ENCODE data around the gene PCDHB3.
"Not testable (repeated sequence)": the region's sequence is repeated elsewhere in the genome, so short reads cannot be mapped to it uniquely, and the experiment has no call there.

PCDHB3 gene

DNA sequence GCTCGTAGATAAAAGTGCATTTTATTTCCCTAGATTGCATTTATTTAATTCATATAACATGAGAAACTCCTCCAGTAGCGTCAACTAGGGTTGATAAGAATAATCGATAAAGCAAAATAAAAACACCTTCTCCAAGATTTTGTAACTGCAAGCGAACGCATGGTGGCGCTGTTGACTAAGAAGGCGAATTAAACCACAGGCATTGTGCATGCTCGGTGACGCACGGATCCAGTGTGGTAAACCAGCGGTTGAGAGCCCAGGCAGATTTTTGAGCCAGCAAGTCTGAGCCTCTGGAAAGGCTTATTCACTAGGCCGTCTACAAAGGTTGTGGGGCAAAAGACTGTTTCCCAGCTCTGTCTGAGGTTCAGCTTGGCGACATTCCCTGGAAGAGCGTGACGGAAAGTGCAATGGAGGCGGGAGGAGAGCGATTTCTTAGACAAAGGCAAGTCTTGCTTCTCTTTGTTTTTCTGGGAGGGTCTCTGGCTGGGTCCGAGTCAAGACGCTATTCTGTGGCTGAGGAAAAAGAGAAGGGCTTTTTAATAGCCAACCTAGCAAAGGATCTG lies at the start of gene PCDHB3:
PCDHB3 (plus strand) TSS at position 231 of the 563 bp plus-strand sequence; CDS start at position 408, 177 bp downstream.
- H3K4me3 ChIP-seq (ENCODE audit: low read depth, low read length), result peak within 1 kb of the TSS; percentile 50

GRCh38 chr5:141050622-141051520 lies 49.4 kb upstream of the PCDHB3 start, which contains the start of gene PCDHB1:
TSS of gene PCDHB1 (plus strand) at chr5:141051374. CDS start at chr5:141051471, 97 bp downstream.
- H3K4me3 ChIP-seq (ENCODE audit: low read depth, low read length), result peak within 1 kb of the TSS; percentile 68

DNA sequence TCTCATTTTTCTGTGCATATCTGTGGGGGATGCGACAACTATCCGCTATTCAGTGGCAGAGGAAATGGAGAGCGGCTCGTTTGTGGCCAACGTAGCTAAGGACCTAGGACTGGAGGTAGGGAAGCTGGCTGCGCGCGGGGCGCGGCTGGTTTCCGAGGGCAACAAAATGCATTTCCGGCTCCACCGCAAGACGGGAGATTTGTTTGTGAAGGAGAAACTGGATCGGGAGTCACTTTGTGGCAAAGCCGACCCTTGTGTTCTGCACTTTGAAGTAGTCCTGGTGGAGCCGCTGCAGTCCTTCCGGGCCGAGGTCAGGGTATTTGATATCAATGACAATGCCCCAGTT lies 48.8 kb upstream of the PCDHB3 start:
- H3K4me3 ChIP-seq (ENCODE audit: low read depth, low read length), result peak overlapping the region; percentile 68

- H3K4me3 ChIP-seq (ENCODE audit: low read depth, low read length), result peak overlapping the region; percentile 34
These were observed 22.4 kb upstream of the PCDHB3 start for GRCh38 chr5:141077826-141078225.

- H3K4me3 ChIP-seq (ENCODE audit: low read depth, low read length), result no peak overlapping the region
These were observed 18.0 kb upstream of the PCDHB3 start for GRCh38 chr5:141082228-141082627.

DNA sequence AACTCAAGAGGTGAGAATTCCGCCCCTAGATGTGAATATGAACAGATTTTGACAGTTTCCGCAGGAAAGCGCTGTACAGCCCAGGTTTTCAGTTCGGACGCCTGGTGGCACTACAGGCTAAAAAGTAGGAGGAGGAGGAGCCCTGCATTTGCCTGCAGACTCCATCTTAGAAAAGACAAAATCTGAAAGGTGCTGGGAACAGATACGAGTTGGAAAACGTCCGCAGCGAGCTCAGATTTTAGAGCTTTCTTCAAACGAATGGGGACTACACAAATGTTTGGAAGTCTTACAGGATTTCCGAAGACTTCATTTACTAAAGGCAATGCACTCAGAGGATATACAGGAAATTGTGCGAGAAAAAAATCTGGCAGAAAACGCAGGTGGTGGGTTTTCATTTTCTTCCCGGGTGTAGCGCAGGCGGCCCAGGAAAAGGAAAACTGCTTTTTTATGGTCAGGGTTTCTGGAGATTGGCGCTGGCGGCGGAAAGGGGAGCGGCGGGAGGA lies 15.7 kb upstream of the PCDHB3 start:
- peak overlapping the region; percentile 42 for H3K4me3 ChIP-seq (ENCODE audit: low read depth, low read length)

DNA sequence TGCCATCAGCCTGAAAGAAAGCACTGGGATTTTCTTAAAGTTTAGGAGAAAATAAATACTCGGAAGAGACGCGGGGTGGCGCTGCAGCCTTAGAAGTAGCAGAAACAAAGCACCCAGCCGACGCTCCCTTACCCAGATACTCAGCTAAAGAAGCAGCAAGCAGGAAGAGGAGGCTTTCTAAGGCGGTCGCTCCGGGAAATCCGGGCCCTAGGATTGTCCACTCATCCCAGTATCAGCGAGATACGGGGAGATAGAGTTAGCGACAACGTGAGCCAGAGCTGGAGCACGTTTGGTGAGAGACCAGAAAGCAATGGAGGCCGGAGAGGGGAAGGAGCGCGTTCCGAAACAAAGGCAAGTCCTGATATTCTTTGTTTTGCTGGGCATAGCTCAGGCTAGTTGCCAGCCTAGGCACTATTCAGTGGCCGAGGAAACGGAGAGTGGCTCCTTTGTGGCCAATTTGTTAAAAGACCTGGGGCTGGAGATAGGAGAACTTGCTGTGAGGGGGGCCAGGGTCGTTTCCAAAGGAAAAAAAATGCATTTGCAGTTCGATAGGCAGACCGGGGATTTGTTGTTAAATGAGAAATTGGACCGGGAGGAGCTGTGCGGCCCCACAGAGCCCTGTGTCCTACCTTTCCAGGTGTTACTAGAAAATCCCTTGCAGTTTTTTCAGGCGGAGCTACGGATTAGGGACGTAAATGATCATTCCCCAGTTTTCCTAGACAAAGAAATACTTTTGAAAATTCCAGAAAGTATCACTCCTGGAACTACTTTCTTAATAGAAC lies 5.6 kb upstream of the PCDHB3 start, which contains the start of gene PCDHB2:
PCDHB2 (plus strand) TSS at position 135 of the 782 bp plus-strand sequence; CDS start at position 311, 176 bp downstream.
- peak within 1 kb of the TSS; percentile 91 for H3K4me3 ChIP-seq (ENCODE audit: low read depth, low read length)

DNA sequence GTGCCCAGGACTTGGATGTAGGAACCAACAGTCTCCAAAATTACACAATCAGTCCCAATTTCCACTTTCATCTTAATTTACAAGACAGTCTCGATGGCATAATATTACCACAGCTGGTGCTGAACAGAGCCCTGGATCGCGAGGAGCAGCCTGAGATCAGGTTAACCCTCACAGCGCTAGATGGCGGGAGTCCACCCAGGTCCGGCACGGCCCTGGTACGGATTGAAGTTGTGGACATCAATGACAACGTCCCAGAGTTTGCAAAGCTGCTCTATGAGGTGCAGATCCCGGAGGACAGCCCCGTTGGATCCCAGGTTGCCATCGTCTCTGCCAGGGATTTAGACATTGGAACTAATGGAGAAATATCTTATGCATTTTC lies 5.0 kb upstream of the PCDHB3 start:
- peak overlapping the region; percentile 91 for H3K4me3 ChIP-seq (ENCODE audit: low read depth, low read length)

DNA sequence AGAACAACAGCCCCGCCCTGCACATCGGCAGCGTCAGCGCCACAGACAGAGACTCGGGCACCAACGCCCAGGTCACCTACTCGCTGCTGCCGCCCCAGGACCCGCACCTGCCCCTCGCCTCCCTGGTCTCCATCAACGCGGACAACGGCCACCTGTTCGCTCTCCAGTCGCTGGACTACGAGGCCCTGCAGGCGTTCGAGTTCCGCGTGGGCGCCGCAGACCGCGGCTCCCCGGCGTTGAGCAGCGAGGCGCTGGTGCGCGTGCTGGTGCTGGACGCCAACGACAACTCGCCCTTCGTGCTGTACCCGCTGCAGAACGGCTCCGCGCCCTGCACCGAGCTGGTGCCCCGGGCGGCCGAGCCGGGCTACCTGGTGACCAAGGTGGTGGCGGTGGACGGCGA lies 4.1 kb upstream of the PCDHB3 start:
- H3K4me3 ChIP-seq (ENCODE audit: low read depth, low read length), result not testable (repeated sequence)

DNA sequence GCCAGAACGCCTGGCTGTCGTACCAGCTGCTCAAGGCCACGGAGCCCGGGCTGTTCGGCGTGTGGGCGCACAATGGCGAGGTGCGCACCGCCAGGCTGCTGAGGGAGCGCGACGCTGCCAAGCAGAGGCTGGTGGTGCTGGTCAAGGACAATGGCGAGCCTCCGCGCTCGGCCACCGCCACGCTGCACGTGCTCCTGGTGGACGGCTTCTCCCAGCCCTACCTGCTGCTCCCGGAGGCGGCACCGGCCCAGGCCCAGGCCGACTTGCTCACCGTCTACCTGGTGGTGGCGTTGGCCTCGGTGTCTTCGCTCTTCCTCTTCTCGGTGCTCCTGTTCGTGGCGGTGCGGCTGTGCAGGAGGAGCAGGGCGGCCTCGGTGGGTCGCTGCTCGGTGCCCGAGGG lies 3.7 kb upstream of the PCDHB3 start:
- H3K4me3 ChIP-seq (ENCODE audit: low read depth, low read length), result not testable (repeated sequence)

DNA sequence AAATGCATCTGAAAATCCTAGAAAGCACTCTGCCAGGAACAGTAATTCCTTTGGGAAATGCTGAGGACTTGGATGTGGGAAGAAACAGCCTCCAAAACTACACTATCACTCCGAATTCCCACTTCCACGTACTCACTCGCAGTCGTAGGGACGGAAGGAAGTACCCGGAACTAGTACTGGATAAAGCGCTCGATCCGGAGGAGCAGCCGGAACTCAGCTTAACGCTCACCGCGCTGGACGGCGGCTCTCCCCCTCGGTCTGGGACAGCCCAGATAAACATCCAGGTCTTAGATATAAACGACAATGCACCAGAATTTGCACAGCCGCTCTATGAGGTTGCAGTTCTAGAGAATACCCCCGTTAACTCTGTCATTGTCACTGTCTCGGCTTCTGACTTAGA lies 786 bp downstream of the PCDHB3 start:
- H3K4me3 ChIP-seq (ENCODE audit: low read depth, low read length), result peak overlapping the region; percentile 50

- H3K4me3 ChIP-seq (ENCODE audit: low read depth, low read length), result not testable (repeated sequence)
These were observed 1.8 kb downstream of the PCDHB3 start for GRCh38 chr5:141102070-141102469.

GRCh38 chr5:141102471-141102870 lies 2.2 kb downstream of the PCDHB3 start:
- H3K4me3 ChIP-seq (ENCODE audit: low read depth, low read length), result not testable (repeated sequence)

GRCh38 chr5:141105350-141105749 lies 5.1 kb downstream of the PCDHB3 start:
- H3K4me3 ChIP-seq (ENCODE audit: low read depth, low read length), result no peak overlapping the region

DNA sequence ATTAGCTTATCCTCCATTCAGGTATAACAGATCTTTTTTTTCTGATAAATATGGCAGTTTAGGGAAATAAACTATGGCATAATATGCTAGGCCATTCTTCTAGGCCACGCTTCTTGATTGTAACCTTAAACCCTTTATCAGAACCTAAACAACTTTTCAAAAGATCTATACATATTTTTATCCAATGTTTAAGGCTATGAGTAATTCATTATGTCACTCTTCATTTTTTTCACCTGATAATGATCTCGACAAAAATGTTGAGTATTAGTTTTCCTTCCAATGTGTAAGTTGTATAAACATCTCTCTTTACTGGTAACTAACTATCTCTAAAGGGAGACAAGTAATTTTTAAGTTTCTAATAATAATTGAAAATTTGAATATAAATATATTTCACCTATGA lies 19.0 kb downstream of the PCDHB3 start:
- no peak overlapping the region for H3K4me3 ChIP-seq (ENCODE audit: low read depth, low read length)

DNA sequence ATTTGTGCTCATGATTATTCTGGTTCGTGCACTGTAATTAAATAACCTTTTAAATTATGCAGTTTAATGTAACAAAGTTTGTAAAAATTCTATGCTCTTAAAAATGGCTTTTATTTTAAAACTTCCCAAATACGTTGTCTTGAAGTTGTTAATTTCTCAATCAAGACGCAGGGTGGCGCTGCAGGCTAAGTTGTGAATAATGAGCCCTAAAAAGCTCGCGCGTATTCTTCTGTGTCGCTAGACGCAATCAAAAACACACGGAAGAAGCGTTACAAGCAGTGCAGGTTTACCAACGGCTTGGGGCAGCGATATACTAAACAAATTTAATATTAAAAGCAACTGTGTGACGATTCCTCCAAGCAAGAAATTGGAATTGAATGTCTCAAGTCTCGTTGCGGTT lies 21.3 kb downstream of the PCDHB3 start, which contains the start of gene PCDHB4:
PCDHB4 (plus strand) TSS at position 256 of the 400 bp plus-strand sequence. CDS start 181 bp downstream, outside the sequence.
- H3K4me3 ChIP-seq (ENCODE audit: low read depth, low read length), result no peak within 1 kb of the TSS

GRCh38 chr5:141121985-141122384 lies 21.7 kb downstream of the PCDHB3 start:
- no peak overlapping the region for H3K4me3 ChIP-seq (ENCODE audit: low read depth, low read length)

DNA sequence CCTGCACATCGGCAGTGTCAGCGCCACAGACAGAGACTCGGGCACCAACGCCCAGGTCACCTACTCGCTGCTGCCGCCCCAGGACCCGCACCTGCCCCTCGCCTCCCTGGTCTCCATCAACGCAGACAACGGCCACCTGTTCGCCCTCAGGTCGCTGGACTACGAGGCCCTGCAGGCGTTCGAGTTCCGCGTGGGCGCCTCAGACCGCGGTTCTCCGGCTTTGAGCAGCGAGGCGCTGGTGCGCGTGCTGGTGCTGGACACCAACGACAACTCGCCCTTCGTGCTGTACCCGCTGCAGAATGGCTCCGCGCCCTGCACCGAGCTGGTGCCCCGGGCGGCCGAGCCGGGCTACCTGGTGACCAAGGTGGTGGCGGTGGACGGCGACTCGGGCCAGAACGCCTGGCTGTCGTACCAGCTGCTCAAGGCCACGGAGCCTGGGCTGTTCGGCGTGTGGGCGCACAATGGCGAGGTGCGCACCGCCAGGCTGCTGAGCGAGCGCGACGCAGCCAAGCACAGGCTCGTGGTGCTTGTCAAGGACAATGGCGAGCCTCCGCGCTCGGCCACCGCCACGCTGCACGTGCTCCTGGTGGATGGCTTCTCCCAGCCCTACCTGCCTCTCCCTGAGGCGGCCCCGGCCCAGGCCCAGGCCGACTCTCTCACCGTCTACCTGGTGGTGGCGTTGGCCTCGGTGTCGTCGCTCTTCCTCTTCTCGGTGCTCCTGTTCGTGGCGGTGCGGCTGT lies 23.3 kb downstream of the PCDHB3 start:
- not testable (repeated sequence) for H3K4me3 ChIP-seq (ENCODE audit: low read depth, low read length)

DNA sequence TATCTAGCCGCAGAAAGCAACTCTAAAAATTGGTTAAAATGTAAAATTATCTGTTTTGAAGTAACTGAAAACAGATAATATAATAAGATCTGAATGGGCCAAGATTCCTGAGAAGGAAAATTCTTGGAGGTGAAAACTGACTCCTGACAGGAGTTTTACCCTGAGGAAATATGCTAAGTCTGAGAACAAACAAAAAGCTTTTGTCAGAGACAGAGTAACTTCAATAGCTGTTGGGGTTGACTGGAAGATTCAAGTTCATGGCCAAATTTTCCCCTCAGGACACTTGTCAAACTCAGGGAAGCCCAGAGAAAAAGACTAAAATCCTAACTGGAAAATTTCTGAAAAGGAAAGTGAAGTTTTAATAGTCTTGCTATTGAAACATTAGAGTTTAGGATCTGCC lies 27.0 kb downstream of the PCDHB3 start:
- H3K4me3 ChIP-seq (ENCODE audit: low read depth, low read length), result no peak overlapping the region

DNA sequence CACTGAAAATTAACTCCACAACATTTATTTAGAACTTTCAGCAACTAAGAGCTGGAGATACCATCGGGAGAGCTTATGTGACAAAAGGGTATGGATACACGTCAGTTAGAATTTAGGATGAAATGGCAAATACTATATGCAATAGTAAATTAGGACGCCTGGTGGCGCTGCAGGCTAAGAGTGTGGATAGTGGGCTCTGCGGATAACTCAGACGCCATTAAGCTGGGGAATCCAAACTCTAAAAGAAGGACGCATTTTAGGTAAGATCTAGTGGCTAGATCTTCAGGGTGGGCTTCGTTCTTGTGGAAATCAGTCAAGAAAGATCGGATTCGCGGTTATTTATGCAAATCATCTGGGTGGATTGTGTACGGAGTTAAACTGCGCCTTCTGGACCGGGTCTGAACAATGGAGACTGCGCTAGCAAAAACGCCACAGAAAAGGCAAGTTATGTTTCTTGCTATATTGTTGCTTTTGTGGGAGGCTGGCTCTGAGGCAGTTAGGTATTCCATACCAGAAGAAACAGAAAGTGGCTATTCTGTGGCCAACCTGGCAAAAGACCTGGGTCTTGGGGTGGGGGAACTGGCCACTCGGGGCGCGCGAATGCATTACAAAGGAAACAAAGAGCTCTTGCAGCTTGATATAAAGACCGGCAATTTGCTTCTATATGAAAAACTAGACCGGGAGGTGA lies 34.9 kb downstream of the PCDHB3 start, which contains the start of gene PCDHB5:
PCDHB5 (plus strand) TSS at position 177 of the 688 bp plus-strand sequence; CDS start at position 406, 229 bp downstream.
- peak within 1 kb of the TSS; percentile 57 for H3K4me3 ChIP-seq (ENCODE audit: low read depth, low read length)

Data from iPS-11a (cell line).